ENCODE data around the gene PRKAG2. TPM values are rescaled to one million over a fixed set of nuclear protein-coding genes. Genes with fewer than 3 reads are reported as not detected.

Gene PRKAG2
- total and polyA plus RNA-seq, 2 of the 8 experiments (the other 6 are each of a cell fraction or from before 2014, with no cell fraction given) = 7.5 to 18.1 TPM

DNA sequence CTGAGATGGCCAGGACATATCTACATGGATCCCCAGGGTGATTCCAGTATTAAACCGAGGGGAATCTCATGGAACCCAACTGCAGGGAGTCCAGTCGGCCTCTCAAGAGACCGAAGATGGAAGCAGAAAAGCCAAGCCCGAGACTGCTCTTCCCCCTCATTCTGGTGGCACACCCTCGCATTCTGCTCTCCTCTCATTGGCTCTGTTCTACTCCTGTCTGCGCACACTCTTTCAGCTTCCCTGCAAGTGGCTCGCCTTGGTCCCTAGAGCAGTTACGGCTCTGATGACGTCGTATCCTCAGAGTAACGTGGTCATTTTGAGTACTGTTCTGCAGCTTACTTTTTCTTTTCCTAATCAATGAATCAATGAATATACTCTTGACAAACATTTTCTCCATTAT lies 284.6 kb downstream of the PRKAG2 start (continued):
- TF ChIP-seq EP300 (IDR thresholded peaks at IDR 0.05; ENCODE audit: borderline replicate concordance in 1 of 2, low read depth in 2 of 2, low read length in 2 of 2) (no peak), SIX5 (IDR thresholded peaks at IDR 0.05; ENCODE audit: low read depth, low read length) (no peak), GTF2F1 (IDR thresholded peaks at IDR 0.05; ENCODE audit: borderline replicate concordance, low read depth, low read length) (no peak), SP2 (IDR thresholded peaks at IDR 0.05; ENCODE audit: low read length) (no peak)

Data from H1 (cell line).